Measurements from ENCODE around the gene STK24.
"Not testable (repeated sequence)": the region's sequence is repeated elsewhere in the genome, so short reads cannot be mapped to it uniquely, and the experiment has no call there.

Gene STK24

GRCh38 chr13:98581971-98582702 lies 5.2 kb upstream of the STK24 start:
- DNase-seq: no peak

GRCh38 chr13:98581381-98581780 lies 4.5 kb upstream of the STK24 start:
- no peak for DNase-seq

DNA sequence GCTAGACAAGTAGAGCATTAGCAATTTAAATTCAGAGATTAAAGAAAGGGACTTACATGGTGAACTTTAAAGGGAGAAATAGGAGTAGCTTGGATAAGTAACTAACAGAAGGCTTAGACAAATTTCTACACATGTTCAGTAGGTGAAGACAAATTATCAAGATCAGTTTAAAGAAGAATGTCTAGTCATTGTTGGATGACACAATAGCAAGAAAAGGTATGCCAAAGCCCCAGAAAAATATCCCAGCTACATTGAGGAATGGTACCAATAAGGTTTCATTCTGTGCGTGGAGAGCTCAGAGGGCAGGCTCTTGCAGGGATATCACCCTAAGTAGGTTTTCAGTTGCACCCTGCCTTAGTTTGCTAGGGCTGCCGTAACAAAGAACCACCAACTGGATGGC lies 3.5 kb upstream of the STK24 start:
- no peak for DNase-seq

- no peak for DNase-seq
Measured at GRCh38 chr13:98577836-98578285, 954 bp upstream of the STK24 start.

- DNase-seq: peak; percentile 71
Measured at GRCh38 chr13:98576200-98576945, 534 bp downstream of the STK24 start.

DNA sequence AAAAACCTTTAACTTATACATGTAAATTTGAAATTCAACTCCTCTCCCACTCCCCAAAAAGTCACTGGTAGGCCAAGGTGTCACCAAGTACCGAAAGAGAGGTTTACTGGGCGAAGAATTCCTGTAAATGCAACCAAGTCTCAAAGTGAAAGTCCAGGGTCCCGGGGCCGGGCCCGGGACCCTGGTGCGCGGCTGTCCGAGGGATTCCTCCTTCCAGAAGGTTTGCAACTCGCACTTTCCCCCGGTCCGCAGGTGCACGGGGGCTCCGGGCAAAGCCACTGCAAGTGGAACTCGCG lies 1.1 kb downstream of the STK24 start:
- no peak for DNase-seq

DNA sequence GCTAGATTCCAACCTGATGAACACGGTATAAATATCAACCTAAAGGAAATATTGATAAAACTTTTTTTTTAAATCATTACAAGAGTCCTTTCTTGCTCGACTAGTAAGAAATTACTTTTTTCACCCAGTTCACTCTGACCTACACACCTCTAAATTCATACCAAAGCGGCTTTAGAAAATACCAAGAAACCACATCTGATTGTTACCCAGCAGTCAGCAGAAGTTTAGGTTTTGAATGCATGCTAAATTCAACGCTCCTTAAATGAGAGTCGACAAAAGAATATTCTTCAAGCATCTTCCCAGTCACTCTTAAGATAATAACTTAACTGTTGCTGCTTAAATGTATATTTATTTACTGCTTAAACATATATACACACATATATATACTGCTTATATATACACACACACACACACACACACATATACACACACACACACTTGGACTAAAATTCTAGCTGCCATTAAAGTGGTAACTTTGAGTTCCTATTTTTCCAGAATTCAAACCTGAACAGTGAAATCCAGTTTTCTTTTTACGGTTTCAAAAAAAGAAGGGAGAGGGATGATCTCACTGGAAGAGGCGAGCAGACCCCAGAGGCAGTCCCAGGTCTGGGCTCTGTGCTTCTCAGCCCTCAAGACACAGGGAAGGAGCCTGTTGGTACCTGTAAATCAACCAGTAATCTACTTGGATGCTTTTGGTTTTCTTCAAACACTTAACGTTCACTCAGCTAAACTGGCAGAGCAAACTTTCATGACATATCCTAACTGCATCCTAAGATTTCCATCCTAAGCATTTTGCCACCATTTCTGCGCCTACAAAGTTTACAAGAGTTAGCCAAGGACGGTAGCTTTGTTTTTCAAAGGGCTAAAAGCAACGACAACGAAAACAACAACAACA lies 1.7 kb downstream of the STK24 start:
- peak; percentile 13 for DNase-seq

DNA sequence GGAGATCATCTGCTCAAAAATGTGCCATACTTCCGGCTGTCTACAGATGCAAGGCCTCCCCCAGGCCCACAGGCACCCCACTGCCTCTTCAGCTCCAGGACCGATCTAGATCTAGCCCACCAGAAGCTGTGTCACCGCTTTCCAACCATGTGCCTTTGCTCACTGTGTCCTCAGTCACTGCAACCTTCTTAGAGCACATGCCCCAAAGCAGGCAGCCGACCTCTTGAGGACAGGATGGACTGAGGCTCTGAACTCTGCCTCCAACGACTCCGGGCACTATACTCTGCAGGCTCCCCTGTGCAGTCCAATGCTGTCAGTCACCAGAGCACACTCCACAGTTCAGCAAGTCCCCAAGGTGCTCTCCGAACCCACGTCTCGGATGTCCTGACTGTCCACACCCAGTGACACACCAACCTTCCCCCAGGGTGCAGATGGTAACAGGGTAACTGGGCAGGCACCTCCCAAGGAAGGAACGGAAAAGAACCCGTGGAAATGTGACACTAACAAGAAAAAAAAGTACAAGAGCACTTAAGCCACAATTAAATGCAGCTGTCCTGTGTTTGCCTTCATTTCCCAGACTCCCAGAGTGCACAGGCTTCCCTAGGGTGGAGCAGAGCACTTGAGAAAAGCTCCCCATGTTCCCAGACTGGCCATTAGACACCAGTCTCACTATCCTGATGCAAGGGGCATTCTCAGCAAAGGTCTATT lies 4.8 kb downstream of the STK24 start:
- DNase-seq: peak; percentile 46

DNA sequence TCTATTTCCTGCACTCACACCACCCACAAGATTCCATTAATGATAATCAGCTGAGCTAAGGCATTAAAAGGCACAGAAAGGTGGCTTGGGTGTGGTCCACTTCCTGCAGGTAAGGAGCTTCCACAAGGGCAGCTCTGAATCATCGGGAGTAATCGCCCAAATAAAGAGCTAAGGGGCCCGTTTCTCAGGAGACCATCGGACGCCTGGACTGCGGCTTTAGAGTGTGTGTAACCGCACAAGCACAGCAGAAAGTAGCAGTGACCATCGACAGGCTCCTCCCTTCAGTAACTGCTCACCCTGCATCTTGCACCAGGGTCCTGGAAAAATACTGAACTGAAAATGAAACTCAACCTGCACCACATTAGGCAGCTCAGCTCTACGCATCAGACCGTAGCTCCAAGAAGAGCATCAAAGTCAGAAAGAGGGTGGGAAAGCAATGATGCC lies 6.0 kb downstream of the STK24 start:
- peak; percentile 51 for DNase-seq

GRCh38 chr13:98569494-98570367 lies 7.2 kb downstream of the STK24 start:
- not testable (repeated sequence) for DNase-seq

DNA sequence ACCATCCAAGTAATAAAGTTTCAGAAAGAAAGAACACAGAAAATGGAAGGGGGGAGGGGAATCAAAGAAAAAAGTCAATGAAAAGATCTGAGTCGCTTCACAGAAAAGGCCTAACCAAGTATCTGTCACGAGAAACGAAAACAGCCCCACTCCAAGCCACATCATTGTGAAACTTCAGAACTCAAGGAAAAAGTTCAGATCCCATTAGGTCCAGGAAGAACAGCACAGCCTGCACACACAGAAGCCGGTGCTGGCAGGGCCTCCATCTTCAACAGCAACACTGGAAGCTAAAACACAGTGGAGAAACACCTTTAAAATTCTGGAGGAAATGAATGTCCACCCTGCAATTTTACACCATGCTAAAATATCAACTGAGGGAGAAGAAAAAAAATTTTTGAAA lies 8.0 kb downstream of the STK24 start:
- DNase-seq: no peak

DNA sequence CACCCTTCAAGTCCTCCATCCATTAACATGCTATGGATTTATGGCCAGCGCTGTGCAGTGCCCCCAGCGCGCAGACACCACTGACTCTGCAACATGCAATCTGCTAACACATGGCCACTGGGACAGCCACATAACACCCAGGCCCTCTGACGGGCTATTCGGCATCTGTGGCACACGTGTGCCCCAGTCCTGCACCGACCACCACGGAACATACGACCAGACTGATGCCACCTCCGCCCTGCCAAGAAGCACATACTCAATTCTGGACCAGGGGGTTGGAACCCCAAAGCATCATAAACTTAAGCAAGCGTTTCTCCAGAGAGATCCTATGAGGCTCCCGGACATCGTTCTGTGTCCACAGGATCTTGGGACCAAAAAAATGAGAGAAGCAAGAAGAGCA lies 9.8 kb downstream of the STK24 start:
- no peak for DNase-seq

- DNase-seq: peak; percentile 31
Measured at GRCh38 chr13:98565726-98566565, 11.0 kb downstream of the STK24 start.

- DNase-seq: peak; percentile 18
Measured at GRCh38 chr13:98564204-98564603, 12.7 kb downstream of the STK24 start.

DNA sequence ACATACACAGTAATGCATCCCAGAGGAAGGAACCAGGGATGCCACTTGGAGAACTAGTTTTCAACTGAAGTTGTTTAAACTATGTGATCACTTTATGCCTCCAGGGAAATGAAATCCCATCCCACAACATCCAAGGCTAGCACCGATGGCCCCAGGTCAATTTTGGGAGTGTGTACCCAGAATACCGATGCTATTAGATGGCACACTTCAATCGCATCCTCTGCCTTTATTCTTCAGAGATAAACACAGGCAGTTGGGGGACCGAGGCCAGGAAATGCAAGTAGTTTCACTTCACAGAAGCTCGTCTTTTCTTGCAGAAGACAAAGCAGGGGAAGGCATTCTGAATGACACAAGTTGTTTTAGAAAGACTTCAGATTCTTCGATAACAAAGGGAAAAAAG lies 13.8 kb downstream of the STK24 start:
- DNase-seq: peak; percentile 68

GRCh38 chr13:98559169-98559568 lies 17.7 kb downstream of the STK24 start:
- no peak for DNase-seq

GRCh38 chr13:98557937-98558792 lies 18.7 kb downstream of the STK24 start:
- no peak for DNase-seq

- DNase-seq: peak; percentile 41
Measured at GRCh38 chr13:98556968-98557631, 19.8 kb downstream of the STK24 start.

- no peak for DNase-seq
Measured at GRCh38 chr13:98556142-98556816, 20.6 kb downstream of the STK24 start.
